HL-60 (cell line): ENCODE results near the gene DLG1.

Source experiments
- GABPA ChIP-seq: IDR thresholded peaks from 2 replicates; pipeline ENCODE4 v1.6.1; 2012; ENCODE audit warnings: low read depth
- POLR2AphosphoS5 ChIP-seq: IDR thresholded peaks from 2 replicates; pipeline ENCODE4 v1.6.1; 2012; ENCODE audit warnings: low read depth
- SPI1 ChIP-seq: IDR thresholded peaks from 2 replicates; pipeline ENCODE4 v1.6.1; 2012; ENCODE audit warnings: low read depth, mild to moderate bottlenecking, borderline replicate concordance
- TF ChIP-seq, protein P1 (sequence below): IDR thresholded peaks from one replicate; pipeline ENCODE4 v1.5.1; 2011; ENCODE audit warnings: low read length, control low read depth, inconsistent platforms; ENCODE audit not compliant: insufficient read depth
- TF ChIP-seq, protein P2 (sequence below): IDR thresholded peaks from 2 replicates; pipeline ENCODE4 v1.6.1; 2012; ENCODE audit warnings: low read depth; ENCODE audit not compliant: insufficient replicate concordance

DNA sequence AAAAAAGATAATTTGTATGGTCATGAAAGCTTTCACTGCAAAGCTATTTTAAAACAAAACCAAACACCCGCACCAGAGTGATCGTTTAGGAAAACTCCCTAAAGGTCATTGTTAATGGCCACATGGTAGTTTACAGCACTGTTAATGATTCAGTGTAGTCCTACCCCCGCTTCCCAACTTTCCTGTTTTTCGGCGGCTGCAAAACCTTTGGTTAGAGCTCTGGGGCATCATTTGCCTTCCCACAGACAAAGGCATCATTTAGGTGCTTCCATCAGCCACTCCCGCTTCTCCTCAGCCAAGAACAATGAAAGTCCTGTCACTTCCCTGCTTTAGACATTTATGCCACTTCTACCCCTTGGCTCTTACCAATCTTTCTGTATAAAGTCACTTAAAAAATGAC, 279.4 kb downstream of the DLG1 start:
- TF ChIP-seq, protein P1, sequence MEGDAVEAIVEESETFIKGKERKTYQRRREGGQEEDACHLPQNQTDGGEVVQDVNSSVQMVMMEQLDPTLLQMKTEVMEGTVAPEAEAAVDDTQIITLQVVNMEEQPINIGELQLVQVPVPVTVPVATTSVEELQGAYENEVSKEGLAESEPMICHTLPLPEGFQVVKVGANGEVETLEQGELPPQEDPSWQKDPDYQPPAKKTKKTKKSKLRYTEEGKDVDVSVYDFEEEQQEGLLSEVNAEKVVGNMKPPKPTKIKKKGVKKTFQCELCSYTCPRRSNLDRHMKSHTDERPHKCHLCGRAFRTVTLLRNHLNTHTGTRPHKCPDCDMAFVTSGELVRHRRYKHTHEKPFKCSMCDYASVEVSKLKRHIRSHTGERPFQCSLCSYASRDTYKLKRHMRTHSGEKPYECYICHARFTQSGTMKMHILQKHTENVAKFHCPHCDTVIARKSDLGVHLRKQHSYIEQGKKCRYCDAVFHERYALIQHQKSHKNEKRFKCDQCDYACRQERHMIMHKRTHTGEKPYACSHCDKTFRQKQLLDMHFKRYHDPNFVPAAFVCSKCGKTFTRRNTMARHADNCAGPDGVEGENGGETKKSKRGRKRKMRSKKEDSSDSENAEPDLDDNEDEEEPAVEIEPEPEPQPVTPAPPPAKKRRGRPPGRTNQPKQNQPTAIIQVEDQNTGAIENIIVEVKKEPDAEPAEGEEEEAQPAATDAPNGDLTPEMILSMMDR = no peak
- no peak for TF ChIP-seq POLR2AphosphoS5
- TF ChIP-seq, protein P2, sequence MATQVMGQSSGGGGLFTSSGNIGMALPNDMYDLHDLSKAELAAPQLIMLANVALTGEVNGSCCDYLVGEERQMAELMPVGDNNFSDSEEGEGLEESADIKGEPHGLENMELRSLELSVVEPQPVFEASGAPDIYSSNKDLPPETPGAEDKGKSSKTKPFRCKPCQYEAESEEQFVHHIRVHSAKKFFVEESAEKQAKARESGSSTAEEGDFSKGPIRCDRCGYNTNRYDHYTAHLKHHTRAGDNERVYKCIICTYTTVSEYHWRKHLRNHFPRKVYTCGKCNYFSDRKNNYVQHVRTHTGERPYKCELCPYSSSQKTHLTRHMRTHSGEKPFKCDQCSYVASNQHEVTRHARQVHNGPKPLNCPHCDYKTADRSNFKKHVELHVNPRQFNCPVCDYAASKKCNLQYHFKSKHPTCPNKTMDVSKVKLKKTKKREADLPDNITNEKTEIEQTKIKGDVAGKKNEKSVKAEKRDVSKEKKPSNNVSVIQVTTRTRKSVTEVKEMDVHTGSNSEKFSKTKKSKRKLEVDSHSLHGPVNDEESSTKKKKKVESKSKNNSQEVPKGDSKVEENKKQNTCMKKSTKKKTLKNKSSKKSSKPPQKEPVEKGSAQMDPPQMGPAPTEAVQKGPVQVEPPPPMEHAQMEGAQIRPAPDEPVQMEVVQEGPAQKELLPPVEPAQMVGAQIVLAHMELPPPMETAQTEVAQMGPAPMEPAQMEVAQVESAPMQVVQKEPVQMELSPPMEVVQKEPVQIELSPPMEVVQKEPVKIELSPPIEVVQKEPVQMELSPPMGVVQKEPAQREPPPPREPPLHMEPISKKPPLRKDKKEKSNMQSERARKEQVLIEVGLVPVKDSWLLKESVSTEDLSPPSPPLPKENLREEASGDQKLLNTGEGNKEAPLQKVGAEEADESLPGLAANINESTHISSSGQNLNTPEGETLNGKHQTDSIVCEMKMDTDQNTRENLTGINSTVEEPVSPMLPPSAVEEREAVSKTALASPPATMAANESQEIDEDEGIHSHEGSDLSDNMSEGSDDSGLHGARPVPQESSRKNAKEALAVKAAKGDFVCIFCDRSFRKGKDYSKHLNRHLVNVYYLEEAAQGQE = no peak
- no peak for TF ChIP-seq GABPA
- TF ChIP-seq SPI1 = no peak
